H1 (cell line): ENCODE measurements around the gene CAMTA1. TPM values are rescaled to one million over a fixed set of nuclear protein-coding genes. Genes with fewer than 3 reads are reported as not detected.

Experiments used
- CTCF ChIA-PET: fragments of 300-600 bp; sonication (Branson Sonifier 250); formaldehyde crosslinking; loops from one replicate; lab custom pipeline; 2021; ENCODE audit not compliant: partially characterized antibody; lab: Charles Lee
- POLR2A ChIA-PET: fragments of 300-600 bp; sonication (Branson Sonifier 250); formaldehyde crosslinking; loops from one replicate; lab custom pipeline; 2021; ENCODE audit warnings: inconsistent platforms; ENCODE audit not compliant: partially characterized antibody; lab: Charles Lee
- DNase-seq, 2 experiments: peaks; one replicate each; pipeline versions ENCODE4 v3.0.0 to v3.0.0-alpha.2; 2010 to 2022; ENCODE audit warnings: low spot score in 2 of 2, low read depth in 1 of 2, mixed read lengths in 1 of 2
- FAIRE-seq: peaks from 2 replicates; lab custom pipeline; 2011; peaks lifted over from hg19 to GRCh38; lab: Jason Lieb, UNC
- H2AFZ ChIP-seq: 2 replicates; pipeline ENCODE4 v1.8.1; 2012; ENCODE audit warnings: low read length, inconsistent platforms
- H2AK5ac ChIP-seq: 2 replicates; pipeline ENCODE4 v1.6.1; 2013; ENCODE audit warnings: low read depth, low read length
- H2BK120ac ChIP-seq: replicated peaks from 2 replicates; pipeline ENCODE3; 2013; ENCODE audit warnings: low read depth, low read length, inconsistent platforms
- H2BK12ac ChIP-seq: 2 replicates; pipeline ENCODE4 v1.6.1; 2013; ENCODE audit warnings: low read depth, low read length
- H2BK15ac ChIP-seq: 2 replicates; pipeline ENCODE4 v1.6.1; 2013; ENCODE audit warnings: low read length
- H2BK20ac ChIP-seq: 2 replicates; pipeline ENCODE4 v1.6.1; 2013; ENCODE audit warnings: low read length
- H2BK5ac ChIP-seq: 2 replicates; pipeline ENCODE4 v1.6.1; 2013; ENCODE audit warnings: low read depth, low read length
- H3K14ac ChIP-seq: 2 replicates; pipeline ENCODE4 v1.6.1; 2013; ENCODE audit warnings: inconsistent platforms; ENCODE audit not compliant: insufficient read length
- H3K18ac ChIP-seq: 2 replicates; pipeline ENCODE4 v1.6.1; 2013; ENCODE audit warnings: low read length; ENCODE audit errors: extremely low read depth
- H3K23ac ChIP-seq: 2 replicates; pipeline ENCODE4 v1.6.1; 2013; ENCODE audit warnings: inconsistent platforms; ENCODE audit not compliant: insufficient read length
- H3K23me2 ChIP-seq: 2 replicates; pipeline ENCODE4 v1.6.1; 2013; ENCODE audit warnings: low read depth, low read length
- H3K27ac ChIP-seq: 2 replicates; pipeline ENCODE4 v1.6.1; 2011; ENCODE audit warnings: low read depth, low read length, inconsistent platforms
- H3K27me3 ChIP-seq, 4 experiments: replicated peaks in 1 of 4; 1 replicate in 1 of 4; 2 replicates in 3 of 4; pipeline versions ENCODE4 v1.6.1 to v1.8.1; 2011 to 2013; ENCODE audit warnings: low read length in 3 of 4, mild to moderate bottlenecking in 3 of 4, inconsistent platforms in 2 of 4, mixed read lengths in 2 of 4, moderate library complexity in 1 of 4; ENCODE audit not compliant: control insufficient read depth in 3 of 4, insufficient read depth in 3 of 4; ENCODE audit errors: extremely low read depth in 1 of 4
- H3K36me3 ChIP-seq, 4 experiments: 2 replicates each; pipeline versions ENCODE4 v1.6.1 to v1.8.1; 2011 to 2013; ENCODE audit warnings: mild to moderate bottlenecking in 4 of 4, low read length in 3 of 4, moderate library complexity in 2 of 4, control low read depth in 1 of 4, inconsistent platforms in 1 of 4; ENCODE audit not compliant: insufficient read depth in 4 of 4, control insufficient read depth in 2 of 4
- H3K4ac ChIP-seq: replicated peaks from 2 replicates; pipeline ENCODE3; 2013; ENCODE audit warnings: low read length, low read depth, mixed read lengths, inconsistent platforms; ENCODE audit not compliant: insufficient read length
- H3K4me1 ChIP-seq, 4 experiments: replicated peaks in 1 of 4; 1 replicate in 1 of 4; 2 replicates in 3 of 4; pipeline versions ENCODE4 v1.6.1 to v1.8.1; 2011 to 2013; ENCODE audit warnings: low read length in 3 of 4, inconsistent platforms in 2 of 4, mixed read lengths in 1 of 4; ENCODE audit not compliant: insufficient read depth in 4 of 4, control insufficient read depth in 3 of 4
- H3K4me2 ChIP-seq, 2 experiments: 2 replicates each; pipeline versions ENCODE4 v1.6.1 to v1.8.1; 2011 to 2013; ENCODE audit warnings: low read depth in 2 of 2, low read length in 2 of 2, control low read depth in 1 of 2, inconsistent platforms in 1 of 2, mild to moderate bottlenecking in 1 of 2; ENCODE audit not compliant: insufficient read depth in 1 of 2
- H3K4me3 ChIP-seq, 4 experiments: fragments of 200-600, 300-600 bp in 1 of 4; sonication (generic), shearing (Covaris generic), sonication (Bioruptor Twin) in 1 of 4; 2 replicates each; pipeline versions ENCODE4 v1.5.1 to v1.8.1; 2011 to 2016; ENCODE audit warnings: low read length in 4 of 4, low read depth in 3 of 4, control low read depth in 2 of 4, inconsistent platforms in 2 of 4, mild to moderate bottlenecking in 2 of 4, mixed read lengths in 1 of 4, moderate library complexity in 1 of 4; ENCODE audit not compliant: insufficient read depth in 2 of 4; ENCODE audit errors: extremely low read depth in 1 of 4
- H3K56ac ChIP-seq: replicated peaks from 2 replicates; pipeline ENCODE3; 2013; ENCODE audit warnings: low read depth, mild to moderate bottlenecking, mixed read lengths, low read length, inconsistent platforms; ENCODE audit not compliant: insufficient read length
- H3K79me1 ChIP-seq: 2 replicates; pipeline ENCODE4 v1.6.1; 2013; ENCODE audit warnings: low read depth, low read length, control low read depth
- H3K79me2 ChIP-seq, 2 experiments: 2 replicates each; pipeline versions ENCODE4 v1.6.1 to v1.8.1; 2012 to 2013; ENCODE audit warnings: low read length in 2 of 2, mild to moderate bottlenecking in 2 of 2, inconsistent platforms in 1 of 2; ENCODE audit not compliant: insufficient read depth in 2 of 2, control insufficient read depth in 1 of 2
- H3K9ac ChIP-seq, 4 experiments: replicated peaks in 1 of 4; 1 replicate in 1 of 4; 2 replicates in 3 of 4; pipeline versions ENCODE4 v1.6.1 to v1.8.1; 2011 to 2013; ENCODE audit warnings: low read depth in 3 of 4, low read length in 3 of 4, control low read depth in 2 of 4, mild to moderate bottlenecking in 2 of 4, moderate library complexity in 2 of 4, inconsistent platforms in 1 of 4; ENCODE audit errors: extremely low read depth in 1 of 4
- H3K9me3 ChIP-seq, 2 experiments: 2 replicates each; pipeline versions ENCODE4 v1.6.1 to v1.8.1; 2012 to 2013; ENCODE audit warnings: mild to moderate bottlenecking in 2 of 2, moderate library complexity in 2 of 2, control low read depth in 1 of 2, inconsistent platforms in 1 of 2, low read depth in 1 of 2, low read length in 1 of 2, mixed read lengths in 1 of 2; ENCODE audit not compliant: insufficient read depth in 2 of 2
- H4K20me1 ChIP-seq, 2 experiments: replicated peaks in 1 of 2; 2 replicates each; pipeline versions ENCODE3 to v1.8.1; 2011 to 2013; ENCODE audit warnings: inconsistent platforms in 2 of 2, low read length in 2 of 2, mild to moderate bottlenecking in 1 of 2; ENCODE audit not compliant: insufficient read depth in 2 of 2, control insufficient read depth in 1 of 2
- H4K5ac ChIP-seq: 2 replicates; pipeline ENCODE4 v1.6.1; 2013; ENCODE audit warnings: low read length, low read depth, mixed read lengths, inconsistent platforms; ENCODE audit not compliant: insufficient read length
- H4K8ac ChIP-seq: 2 replicates; pipeline ENCODE4 v1.8.0; 2013; ENCODE audit warnings: mild to moderate bottlenecking, moderate library complexity, low read length, inconsistent platforms; ENCODE audit not compliant: insufficient read depth; ENCODE audit errors: extremely low read depth
- H4K91ac ChIP-seq: replicated peaks from 2 replicates; pipeline ENCODE3; 2013; ENCODE audit warnings: low read length, mixed read lengths, inconsistent platforms; ENCODE audit not compliant: insufficient read length
- NRF1 ChIP-seq: IDR thresholded peaks from 2 replicates; pipeline ENCODE4 v1.6.1; 2011; ENCODE audit warnings: mild to moderate bottlenecking, low read depth, low read length, improper control_type of control experiment
- RAD21 ChIP-seq, 2 experiments: IDR thresholded peaks in 1 of 2; conservative IDR thresholded peaks in 1 of 2; 2 replicates each; pipeline ENCODE4 v1.6.1; 2011; ENCODE audit warnings: low read depth in 2 of 2, low read length in 2 of 2, improper control_type of control experiment in 1 of 2, inconsistent platforms in 1 of 2, mild to moderate bottlenecking in 1 of 2, moderate library complexity in 1 of 2
- SIX5 ChIP-seq: IDR thresholded peaks from 2 replicates; pipeline ENCODE4 v1.6.1; 2011; ENCODE audit warnings: mild to moderate bottlenecking, low read depth, low read length
- WGBS, 2 experiments: shearing (Covaris generic) in 1 of 2; methylation state at CpG; one replicate each; pipeline versions ENCODE4 v1.1.6 to v1.1.7; 2013 to 2015; ENCODE audit warnings: low lambda C conversion rate in 2 of 2, mixed read lengths in 2 of 2, inconsistent platforms in 1 of 2, low coverage in 1 of 2, missing lambda C conversion rate in 1 of 2; ENCODE audit not compliant: insufficient replicate concordance in 2 of 2, insufficient coverage in 1 of 2, insufficient read length in 1 of 2; ENCODE audit errors: extremely low coverage in 1 of 2, missing lambda C conversion rate in 1 of 2; 5-methylcytosine and 5-hydroxymethylcytosine counted together
- polyA plus RNA-seq, 7 experiments: library from polyadenylated mRNA; depleted of rRNA in 3 of 7; stranded (reverse) in 5 of 7; unstranded in 2 of 7; fragments of >200 nt in 5 of 7; fragments of 200-250 nt in 2 of 7; gene quantifications; 1 replicate in 5 of 7; 2 replicates in 1 of 7; 4 replicates in 1 of 7; pipeline versions ENCODE4 v1.2.1 to v1.2.3, GENCODE V29; 2011 to 2013; ENCODE audit warnings: missing spikeins in 2 of 7, mixed read lengths in 2 of 7
- total RNA-seq: library from RNA; stranded (reverse); fragmentation: NEBNext Ultra II Directional; extraction: Animal tissue kit (Norgen Biotek cat#: 25700); gene quantifications from 2 replicates; pipeline ENCODE4 v1.2.1, GENCODE V29; 2021
- TF ChIP-seq, protein P1 (sequence below), 3 experiments: IDR thresholded peaks; 1 replicate in 2 of 3; 2 replicates in 1 of 3; pipeline versions ENCODE4 v1.5.1 to v1.6.1; 2011; ENCODE audit warnings: low read length in 3 of 3, mild to moderate bottlenecking in 3 of 3, inconsistent platforms in 2 of 3, low read depth in 1 of 3, moderate library complexity in 1 of 3; ENCODE audit not compliant: insufficient read depth in 1 of 3; ENCODE audit errors: control extremely low read depth in 1 of 3

Gene CAMTA1
- total and polyA plus RNA-seq, 2 of the 8 experiments (the other 6 are each of a cell fraction or from before 2014, with no cell fraction given): 65.0 to 119 TPM

GRCh38 chr1:6918925-6919511 is 133.8 kb downstream of the CAMTA1 start:
- H3K36me3 ChIP-seq: no peaks in the 10 kb centered on the region; a peak in 1 of 8 replicates
- CTCF ChIA-PET: interaction anchor here (0.7 to 1.0 kb wide), 3 partner anchors 12 to 123 kb away, joined by 3 to 4 read pairs (median 3); no protein-coding TSS in a partner anchor

More at GRCh38 chr1:6918925-6919511, 133.8 kb downstream of the CAMTA1 start:
- H4K20me1 ChIP-seq: no peaks in the 10 kb centered on the region
- POLR2A ChIA-PET: interaction anchor here (0.6 kb wide), 1 partner anchor 287 kb away, joined by 3 read pairs; no protein-coding TSS in a partner anchor
- H2BK12ac ChIP-seq: no peak overlapping the region
- no peak overlapping the region for H2AK5ac ChIP-seq
- no peak overlapping the region for H4K5ac ChIP-seq
- no peak for DNase-seq
- H3K79me1 ChIP-seq: no peaks in the 10 kb centered on the region
- H2BK15ac ChIP-seq: no peak overlapping the region
- TF ChIP-seq, protein P1, sequence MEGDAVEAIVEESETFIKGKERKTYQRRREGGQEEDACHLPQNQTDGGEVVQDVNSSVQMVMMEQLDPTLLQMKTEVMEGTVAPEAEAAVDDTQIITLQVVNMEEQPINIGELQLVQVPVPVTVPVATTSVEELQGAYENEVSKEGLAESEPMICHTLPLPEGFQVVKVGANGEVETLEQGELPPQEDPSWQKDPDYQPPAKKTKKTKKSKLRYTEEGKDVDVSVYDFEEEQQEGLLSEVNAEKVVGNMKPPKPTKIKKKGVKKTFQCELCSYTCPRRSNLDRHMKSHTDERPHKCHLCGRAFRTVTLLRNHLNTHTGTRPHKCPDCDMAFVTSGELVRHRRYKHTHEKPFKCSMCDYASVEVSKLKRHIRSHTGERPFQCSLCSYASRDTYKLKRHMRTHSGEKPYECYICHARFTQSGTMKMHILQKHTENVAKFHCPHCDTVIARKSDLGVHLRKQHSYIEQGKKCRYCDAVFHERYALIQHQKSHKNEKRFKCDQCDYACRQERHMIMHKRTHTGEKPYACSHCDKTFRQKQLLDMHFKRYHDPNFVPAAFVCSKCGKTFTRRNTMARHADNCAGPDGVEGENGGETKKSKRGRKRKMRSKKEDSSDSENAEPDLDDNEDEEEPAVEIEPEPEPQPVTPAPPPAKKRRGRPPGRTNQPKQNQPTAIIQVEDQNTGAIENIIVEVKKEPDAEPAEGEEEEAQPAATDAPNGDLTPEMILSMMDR (IDR thresholded peaks at IDR 0.05; ENCODE audit: control extremely low read depth in 1 of 3, insufficient read depth in 1 of 3, low read depth in 1 of 3, low read length in 3 of 3): peak in 1 of 3 experiments; percentile 22; a peak in 1 of 4 replicates
- no peak for TF ChIP-seq SIX5
- no peak for TF ChIP-seq NRF1
- peak; percentile 7 to 12; a peak in 2 of 4 replicates for TF ChIP-seq RAD21 (IDR thresholded peaks at IDR 0.05 in 1 of 2, conservative IDR thresholded peaks at IDR 0.05 in 1 of 2; ENCODE audit: low read depth in 2 of 2, low read length in 2 of 2)
- no peak overlapping the region for H2BK5ac ChIP-seq
- no peaks in the 10 kb centered on the region; a peak in 1 of 7 replicates for H3K4me1 ChIP-seq
- H3K27ac ChIP-seq: no peak overlapping the region
- H3K9me3 ChIP-seq: peaks cover 3 to 6% of the 10 kb centered on the region in 2 experiments; a peak in 3 of 4 replicates
- H2BK20ac ChIP-seq: no peak overlapping the region
- no peaks in the 10 kb centered on the region for H3K23me2 ChIP-seq
- H2AFZ ChIP-seq: no peak overlapping the region
- no peak overlapping the region for H3K56ac ChIP-seq
- H3K27me3 ChIP-seq: no peaks in the 10 kb centered on the region; a peak in 1 of 7 replicates
- H3K14ac ChIP-seq: no peak overlapping the region
- H3K79me2 ChIP-seq: no peaks in the 10 kb centered on the region
- WGBS, 2 experiments: 85% methylated on average over 7 of the region's 7 CpGs; no CpG with 5 or more reads in 1 of the 2 experiments
- H3K4me3 ChIP-seq: no peak overlapping the region
- H3K23ac ChIP-seq: no peak overlapping the region
- no peak for FAIRE-seq
- no peak overlapping the region for H3K4ac ChIP-seq
- H4K91ac ChIP-seq: no peak overlapping the region
- H3K18ac ChIP-seq: no peak overlapping the region
- H3K9ac ChIP-seq: no peak overlapping the region
- no peak overlapping the region; the same call in 1 of the 2 replicates for H4K8ac ChIP-seq
- H3K4me2 ChIP-seq: no peak overlapping the region
- no peak overlapping the region for H2BK120ac ChIP-seq
